Epithelial cell of esophagus (primary cell): ENCODE results near the gene GPX4.
"Not testable (repeated sequence)": the region's sequence is repeated elsewhere in the genome, so short reads cannot be mapped to it uniquely, and the experiment has no call there.

Experiments used
- DNase-seq: peaks from one replicate; pipeline ENCODE4 v3.0.0; 2010; ENCODE audit warnings: low read depth
- H3K4me3 ChIP-seq: 2 replicates; pipeline ENCODE4 v1.5.1; 2011; ENCODE audit warnings: mild to moderate bottlenecking, low read length, control low read depth
- TF ChIP-seq, protein P1 (sequence below): IDR thresholded peaks from 2 replicates; pipeline ENCODE4 v1.5.1; 2011; ENCODE audit warnings: low read depth, mild to moderate bottlenecking, low read length, control low read depth, inconsistent platforms; ENCODE audit not compliant: insufficient read depth; ENCODE audit errors: missing control alignments

Gene GPX4

DNA sequence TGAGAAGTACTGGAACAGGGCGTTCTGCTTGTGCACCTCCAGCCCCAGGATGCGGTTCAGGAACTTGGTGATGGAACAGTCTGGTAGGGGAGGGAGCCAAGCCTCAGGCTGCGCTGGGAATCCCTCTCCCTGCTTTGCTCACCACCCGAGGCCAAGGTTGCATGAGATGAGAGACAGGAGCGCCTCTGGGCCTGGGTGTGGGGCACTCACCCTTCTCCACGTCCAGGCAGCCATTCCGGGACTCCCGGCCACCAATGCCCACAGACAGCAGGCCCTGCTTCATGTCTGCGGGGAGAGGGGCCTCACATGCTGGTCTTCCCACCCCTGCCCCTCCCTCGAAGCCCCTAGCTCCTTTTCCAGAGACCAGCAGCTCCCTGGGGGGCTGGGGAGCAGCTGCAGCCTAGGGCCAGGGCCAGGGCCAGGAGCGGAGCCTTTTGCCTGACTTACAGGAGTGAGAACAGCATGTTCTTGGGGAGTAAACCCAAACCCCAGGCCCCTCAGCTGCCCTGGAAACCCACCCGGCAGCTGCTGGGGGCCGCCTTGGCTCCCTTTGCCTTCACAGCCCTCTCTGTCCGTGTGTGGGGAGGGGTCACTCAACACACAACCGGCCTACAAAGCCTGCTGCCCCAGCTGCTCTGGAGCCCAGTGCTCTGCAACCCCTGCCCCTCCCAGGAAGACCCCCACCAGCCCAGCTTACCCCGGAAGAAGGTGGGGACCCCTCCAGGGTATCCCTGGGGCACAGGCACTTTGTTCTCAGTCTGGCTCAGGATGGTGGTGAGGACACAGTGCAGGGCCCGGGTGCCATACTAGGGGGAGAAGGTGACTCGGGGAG lies 7.2 kb downstream of the GPX4 start:
- DNase-seq: no peak
- H3K4me3 ChIP-seq: no peak overlapping the region
- TF ChIP-seq, protein P1, sequence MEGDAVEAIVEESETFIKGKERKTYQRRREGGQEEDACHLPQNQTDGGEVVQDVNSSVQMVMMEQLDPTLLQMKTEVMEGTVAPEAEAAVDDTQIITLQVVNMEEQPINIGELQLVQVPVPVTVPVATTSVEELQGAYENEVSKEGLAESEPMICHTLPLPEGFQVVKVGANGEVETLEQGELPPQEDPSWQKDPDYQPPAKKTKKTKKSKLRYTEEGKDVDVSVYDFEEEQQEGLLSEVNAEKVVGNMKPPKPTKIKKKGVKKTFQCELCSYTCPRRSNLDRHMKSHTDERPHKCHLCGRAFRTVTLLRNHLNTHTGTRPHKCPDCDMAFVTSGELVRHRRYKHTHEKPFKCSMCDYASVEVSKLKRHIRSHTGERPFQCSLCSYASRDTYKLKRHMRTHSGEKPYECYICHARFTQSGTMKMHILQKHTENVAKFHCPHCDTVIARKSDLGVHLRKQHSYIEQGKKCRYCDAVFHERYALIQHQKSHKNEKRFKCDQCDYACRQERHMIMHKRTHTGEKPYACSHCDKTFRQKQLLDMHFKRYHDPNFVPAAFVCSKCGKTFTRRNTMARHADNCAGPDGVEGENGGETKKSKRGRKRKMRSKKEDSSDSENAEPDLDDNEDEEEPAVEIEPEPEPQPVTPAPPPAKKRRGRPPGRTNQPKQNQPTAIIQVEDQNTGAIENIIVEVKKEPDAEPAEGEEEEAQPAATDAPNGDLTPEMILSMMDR: no peak

DNA sequence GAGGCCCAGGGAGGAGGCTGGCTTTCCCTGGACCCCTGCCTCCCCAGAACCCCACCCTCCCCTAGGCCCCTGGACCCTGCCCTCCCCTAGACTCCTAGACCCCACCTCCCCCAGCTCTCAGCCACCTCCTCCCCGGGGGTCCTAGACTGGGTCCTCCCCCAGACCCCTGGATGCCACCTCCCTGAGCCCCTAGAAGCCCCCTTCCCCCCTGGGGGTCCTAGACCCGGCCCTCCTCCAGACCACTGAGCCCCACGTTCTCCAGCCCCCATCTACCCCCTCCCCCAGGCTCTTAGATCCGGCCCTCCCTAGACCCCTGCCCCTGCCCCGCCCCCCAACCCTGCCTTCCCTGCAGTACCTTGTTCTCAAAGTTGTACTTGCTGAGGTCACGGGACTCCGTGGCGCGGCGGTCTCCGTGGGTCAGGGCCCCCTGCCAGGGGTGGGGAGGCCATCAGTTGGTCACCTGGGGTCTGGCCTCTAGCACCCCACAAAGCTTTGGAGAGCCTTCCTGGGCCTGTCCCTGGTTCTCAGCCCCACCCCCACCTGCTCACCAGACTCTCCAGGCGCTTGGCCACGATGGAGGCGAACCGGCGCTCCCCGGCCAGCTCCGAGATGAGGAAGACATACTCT lies 8.0 kb downstream of the GPX4 start:
- TF ChIP-seq, protein P1: no peak
- DNase-seq: no peak
- H3K4me3 ChIP-seq: no peak overlapping the region

DNA sequence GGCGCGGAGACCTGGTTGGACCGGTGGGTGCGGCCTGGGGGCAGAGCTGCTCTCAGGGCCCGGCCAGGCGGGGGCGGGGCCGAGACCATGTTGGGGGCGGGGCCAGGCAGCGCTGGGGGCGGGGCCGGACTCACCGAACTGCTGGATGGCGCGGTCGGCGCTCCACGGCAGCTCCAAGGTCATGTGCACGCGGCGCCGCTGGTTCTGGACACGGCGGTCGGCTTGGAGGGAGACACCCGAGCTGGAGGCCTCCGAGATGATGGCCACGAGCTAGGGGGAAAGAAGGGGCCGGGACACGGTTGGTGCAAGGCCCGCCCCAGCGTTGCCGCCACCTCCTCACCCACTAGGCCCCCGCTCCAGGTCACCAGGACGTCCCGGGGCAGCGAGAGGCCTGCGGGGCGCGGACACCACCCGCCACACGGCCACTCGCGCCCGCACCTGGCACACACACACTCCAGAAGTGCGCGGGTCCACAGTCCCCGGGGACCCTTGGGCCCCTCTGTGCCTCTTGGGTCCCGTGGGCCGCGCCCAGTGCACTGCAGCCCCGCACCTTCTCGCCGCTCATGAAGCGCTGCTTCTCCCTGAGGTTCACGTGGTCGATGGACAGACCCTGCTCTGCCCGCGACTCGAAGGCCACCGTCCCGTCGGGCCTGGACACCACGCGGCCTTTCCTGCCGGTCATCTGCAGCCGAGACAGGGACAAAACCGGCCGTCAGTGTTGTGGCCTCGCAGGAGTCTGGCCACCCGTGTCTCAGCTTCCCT lies 8.7 kb downstream of the GPX4 start:
- no peak overlapping the region for H3K4me3 ChIP-seq
- TF ChIP-seq, protein P1: no peak
- peak; percentile 80 for DNase-seq

DNA sequence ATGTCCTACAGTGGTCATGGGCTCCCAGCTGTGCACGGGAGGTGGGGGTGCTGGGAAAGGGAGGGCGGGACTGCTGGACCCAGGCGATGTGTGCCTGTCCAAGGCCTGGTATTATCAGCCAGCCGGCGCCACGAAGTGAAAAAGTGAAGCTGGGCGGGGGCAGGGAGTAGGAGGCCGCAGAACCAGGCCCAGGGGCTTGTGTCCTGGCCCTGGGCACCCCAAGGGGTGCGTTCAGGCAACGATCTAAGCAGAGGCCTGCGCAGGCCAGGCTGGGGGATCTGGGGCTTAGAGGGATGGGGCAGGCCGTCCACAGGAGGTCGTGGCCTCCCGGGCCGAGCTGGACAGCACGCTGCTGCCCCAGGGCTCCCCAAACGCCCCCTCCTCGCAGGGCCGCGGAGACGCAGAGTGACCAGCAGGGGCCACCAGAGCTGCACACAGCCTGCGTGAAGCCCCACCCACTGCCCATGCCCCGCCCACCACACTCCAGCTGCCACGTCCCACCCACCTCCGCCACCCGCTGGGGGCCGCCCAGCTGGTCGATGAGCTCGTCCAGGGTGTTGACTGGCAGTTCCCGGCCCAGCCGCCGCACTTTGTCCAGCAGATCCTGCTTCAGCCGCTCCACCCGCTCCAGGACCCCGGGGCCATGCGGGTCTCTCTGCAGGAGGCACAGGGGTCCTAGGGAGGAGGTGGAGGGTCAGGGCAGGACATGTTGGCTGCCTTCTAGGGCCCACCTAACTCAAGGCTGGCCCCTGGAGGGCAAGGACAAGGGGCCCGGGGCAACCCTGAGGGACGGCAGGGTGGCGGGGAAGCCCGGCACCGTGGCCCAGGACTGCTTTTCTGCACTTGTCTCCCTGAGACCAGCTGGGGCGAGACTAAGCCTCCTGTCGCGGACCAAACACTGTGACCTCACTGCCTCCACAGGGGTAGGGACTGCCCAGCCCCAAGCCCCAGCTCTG lies 9.5 kb downstream of the GPX4 start:
- peak; percentile 92 for DNase-seq
- TF ChIP-seq, protein P1: peak; percentile 71
- H3K4me3 ChIP-seq: no peak overlapping the region

DNA sequence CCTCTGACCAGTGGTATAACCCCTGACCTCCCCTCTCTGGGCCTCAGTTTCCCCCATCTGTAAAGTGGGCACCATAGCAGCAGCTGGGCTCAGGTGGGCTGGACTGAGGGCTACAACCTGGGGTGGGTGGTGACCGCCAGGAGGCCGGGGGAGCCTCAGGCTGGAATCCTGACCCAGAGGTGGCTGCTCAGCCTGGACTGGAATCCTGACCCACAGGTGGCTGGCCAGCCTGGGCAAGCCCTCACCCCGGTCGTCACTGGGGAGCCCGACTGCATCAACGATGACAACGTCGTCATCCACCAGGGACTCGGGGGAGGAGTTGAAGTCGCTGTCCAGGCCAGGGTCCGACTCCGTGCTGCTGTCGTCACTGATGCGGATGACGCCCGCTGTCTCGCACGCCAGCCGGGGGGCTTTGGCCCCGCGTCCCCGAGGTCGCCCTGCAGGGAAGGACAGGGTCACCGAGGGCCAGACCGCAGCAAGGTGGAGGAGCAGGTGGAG lies 10.2 kb downstream of the GPX4 start:
- no peak overlapping the region for H3K4me3 ChIP-seq
- no peak for DNase-seq
- TF ChIP-seq, protein P1: no peak

DNA sequence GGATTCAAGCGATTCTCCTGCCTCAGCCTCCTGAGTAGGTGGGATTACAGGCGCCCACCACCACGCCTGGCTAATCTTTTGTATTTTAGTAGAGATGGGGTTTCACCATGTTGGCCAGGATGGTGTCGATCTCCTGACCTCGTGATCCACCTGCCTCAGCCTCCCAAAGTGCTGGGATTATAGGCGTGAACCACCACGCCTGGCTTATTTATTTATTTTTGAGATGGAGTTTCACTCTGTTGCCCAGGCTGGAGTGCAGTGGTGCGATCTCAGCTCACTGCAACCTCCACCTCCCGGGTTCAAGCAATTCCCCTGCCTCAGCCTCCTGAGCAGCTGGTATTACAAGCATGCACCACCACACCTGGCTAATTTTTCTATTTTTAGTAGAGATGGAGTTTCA lies 10.9 kb downstream of the GPX4 start:
- not testable (repeated sequence) for H3K4me3 ChIP-seq, DNase-seq
